K562 (cell line): ENCODE data around the gene EVX1. TPM values are rescaled to one million over a fixed set of nuclear protein-coding genes. Genes with fewer than 3 reads are reported as not detected.

Experiments used
- ATAC-seq: fragments of 200-7000 bp; cut with Tn5 transposase; 3 replicates; pipeline ENCODE4 v1.9.1; 2020; ENCODE audit warnings: moderate library complexity
- BruUV-seq: library from RNA; stranded (reverse); fragments of 400-500 nt; replicated peaks from 2 replicates; lab custom pipeline; 2021; lab: Mats Ljungman, UMichigan
- CTCF ChIA-PET: fragments of 300-600 bp; formaldehyde crosslinking; extraction: SDS; loops from one replicate; lab custom pipeline; 2021; ENCODE audit warnings: low intra/inter-chr PET ratio; lab: Yijun Ruan, JAX
- POLR2A ChIA-PET: fragments of 300-600, 350-650 bp; sonication (Branson Sonifier 250); formaldehyde crosslinking; extraction: SDS; loops from one replicate; lab custom pipeline; 2021; ENCODE audit warnings: antibody characterized with exemption, inconsistent platforms; lab: Yijun Ruan, JAX
- DNase-seq, 4 experiments: peaks; one replicate each; pipeline versions ENCODE4 v3.0.0 to v3.0.0-alpha.2; 2011 to 2018; ENCODE audit warnings: low spot score in 3 of 4, mixed read lengths in 3 of 4; ENCODE audit errors: extremely low read depth in 1 of 4
- FAIRE-seq: peaks from 2 replicates; lab custom pipeline; 2011; peaks lifted over from hg19 to GRCh38; lab: Jason Lieb, UNC
- H2AFZ ChIP-seq: 2 replicates; pipeline ENCODE4 v1.6.0; 2011; ENCODE audit warnings: low read depth, low read length, control low read depth, inconsistent platforms
- H3K27ac ChIP-seq: fragments of 200-600 bp; 3 replicates; pipeline ENCODE4 v1.8.0; 2011; ENCODE audit warnings: low read depth, mild to moderate bottlenecking, control low read depth, inconsistent platforms, low read length, moderate library complexity, mixed read lengths; ENCODE audit errors: extremely low read depth
- H3K27me3 ChIP-seq, 2 experiments: fragments of 300-600 bp in 1 of 2; 2 replicates in 1 of 2; 3 replicates in 1 of 2; pipeline versions ENCODE4 v1.6.0 to v1.8.0; 2011; ENCODE audit warnings: inconsistent platforms in 2 of 2, low read length in 2 of 2, mild to moderate bottlenecking in 1 of 2, mixed read lengths in 1 of 2, moderate library complexity in 1 of 2; ENCODE audit not compliant: control insufficient read depth in 2 of 2, insufficient read depth in 2 of 2
- H3K36me3 ChIP-seq: fragments of 300-600 bp; 3 replicates; pipeline ENCODE4 v1.8.0; 2011; ENCODE audit warnings: mild to moderate bottlenecking, low read length, inconsistent platforms; ENCODE audit not compliant: control insufficient read depth, insufficient read depth
- H3K4me1 ChIP-seq, 2 experiments: fragments of 200-600 bp in 1 of 2; replicated peaks in 1 of 2; 2 replicates in 1 of 2; 3 replicates in 1 of 2; pipeline versions ENCODE4 v1.5.1 to v1.8.0; 2011; ENCODE audit warnings: inconsistent platforms in 2 of 2, low read length in 2 of 2, mild to moderate bottlenecking in 1 of 2, mixed read lengths in 1 of 2, moderate library complexity in 1 of 2; ENCODE audit not compliant: control insufficient read depth in 2 of 2, insufficient read depth in 2 of 2
- H3K4me2 ChIP-seq: 2 replicates; pipeline ENCODE4 v1.6.1; 2011; ENCODE audit warnings: low read length, control low read depth, inconsistent platforms, mixed read lengths; ENCODE audit not compliant: insufficient read depth
- H3K4me3 ChIP-seq: fragments of 200-600 bp; sonication (generic), shearing (Covaris generic); 2 replicates; pipeline ENCODE4 v1.5.1; 2016; ENCODE audit warnings: control low read depth, inconsistent platforms
- H3K79me2 ChIP-seq: fragments of 200-600 bp; 3 replicates; pipeline ENCODE4 v1.8.0; 2011; ENCODE audit warnings: low read length, inconsistent platforms; ENCODE audit not compliant: control insufficient read depth, insufficient read depth
- H3K9ac ChIP-seq, 2 experiments: 2 replicates each; pipeline versions ENCODE4 v1.6.0 to v1.6.1; 2011; ENCODE audit warnings: low read depth in 2 of 2, low read length in 2 of 2, control low read depth in 1 of 2, inconsistent platforms in 1 of 2, mild to moderate bottlenecking in 1 of 2, mixed read lengths in 1 of 2; ENCODE audit not compliant: insufficient read depth in 1 of 2
- H3K9me1 ChIP-seq: one replicate; pipeline ENCODE4 v1.6.0; 2011; ENCODE audit warnings: inconsistent platforms, mild to moderate bottlenecking, low read length, moderate library complexity; ENCODE audit not compliant: control insufficient read depth, insufficient read depth
- H3K9me3 ChIP-seq: replicated peaks from 2 replicates; pipeline ENCODE4 v1.5.1; 2011; ENCODE audit warnings: low read depth, low read length, inconsistent platforms; ENCODE audit not compliant: control insufficient read depth, insufficient read depth
- H4K20me1 ChIP-seq: replicated peaks from 2 replicates; pipeline ENCODE4 v1.6.1; 2011; ENCODE audit warnings: low read length, inconsistent platforms, mixed read lengths; ENCODE audit not compliant: control insufficient read depth, insufficient read depth
- BRCA1 ChIP-seq, 2 experiments: fragments of 450-650 bp in 1 of 2; sonication (generic) in 1 of 2; formaldehyde crosslinking in 1 of 2; IDR thresholded peaks; 2 replicates each; pipeline versions ENCODE4 v1.5.0 to v1.6.1; 2017 to 2020; ENCODE audit warnings: mild to moderate bottlenecking in 1 of 2, missing genetic modification reagents in 1 of 2
- BRF2 ChIP-seq: IDR thresholded peaks from 3 replicates; pipeline ENCODE4 v1.6.1; 2011; ENCODE audit warnings: borderline replicate concordance, mild to moderate bottlenecking; ENCODE audit not compliant: insufficient read length, insufficient read depth
- JUNB ChIP-seq: fragments of 450-650 bp; formaldehyde crosslinking; conservative IDR thresholded peaks from 2 replicates; pipeline ENCODE4 v1.4.0; 2020; ENCODE audit warnings: mild to moderate bottlenecking
- NBN ChIP-seq: fragments of 450-650 bp; IDR thresholded peaks from 2 replicates; pipeline ENCODE4 v1.6.1; 2016; ENCODE audit warnings: low read depth, mild to moderate bottlenecking
- RFX5 ChIP-seq: IDR thresholded peaks from 2 replicates; pipeline ENCODE4 v1.6.1; 2011; ENCODE audit warnings: low read depth, mild to moderate bottlenecking, improper control_type of control experiment, low read length
- ZC3H4 ChIP-seq: sonication (generic); formaldehyde crosslinking; IDR thresholded peaks from 2 replicates; pipeline ENCODE4 v1.9.0; 2021; ENCODE audit warnings: missing genetic modification reagents, borderline replicate concordance
- ZKSCAN1 ChIP-seq: fragments of 150-350 bp; IDR thresholded peaks from 2 replicates; pipeline ENCODE4 v1.6.1; 2016; ENCODE audit warnings: low read depth, low read length
- ZNF696 ChIP-seq: fragments of 250-450 bp; sonication (Bioruptor Pico); conservative IDR thresholded peaks from 2 replicates; pipeline ENCODE4 v1.4.0; 2020; ENCODE audit warnings: mild to moderate bottlenecking, moderate library complexity
- WGBS: fragments of 100-300 bp; shearing (Covaris generic); methylation state at CpG from one replicate; pipeline ENCODE4 v1.1.6; 2016; ENCODE audit warnings: low coverage, mixed read lengths; ENCODE audit not compliant: insufficient coverage; ENCODE audit errors: missing lambda C conversion rate; 5-methylcytosine and 5-hydroxymethylcytosine counted together
- in situ Hi-C: fragments of 300-500 bp; cut with MboI; formaldehyde crosslinking; loops from 4 replicates; pipeline ENCODE4 v1.15.0; 2018; ENCODE audit warnings: inconsistent platforms, mixed read lengths
- intact Hi-C: fragments of 100-400 bp; cut with micrococcal nuclease; formaldehyde crosslinking; loops from 2 replicates; pipeline ENCODE4 v1.14.2; 2022
- polyA plus RNA-seq, 8 experiments: library from polyadenylated mRNA; depleted of rRNA in 4 of 8; stranded (reverse) in 5 of 8; unstranded in 3 of 8; fragments of >200 nt; fragmentation: Nextera tagmentation in 2 of 8; fragmentation: Illumina TruSeq in 1 of 8; extraction: Ambion mirVana in 2 of 8; extraction: Trizol in 1 of 8; gene quantifications; 2 replicates each; pipeline versions ENCODE4 v1.2.1 to v1.2.3, GENCODE V29; 2011 to 2014; ENCODE audit warnings: inconsistent platforms in 1 of 8, missing spikeins in 1 of 8
- total RNA-seq, 7 experiments: library from RNA; depleted of rRNA in 6 of 7; stranded (reverse); fragments of >200 nt in 6 of 7; fragmentation: Illumina TruSeq in 2 of 7; extraction: Trizol in 2 of 7; gene quantifications; 2 replicates each; pipeline versions ENCODE4 v1.2.1 to v1.2.3, GENCODE V29; 2011 to 2021; ENCODE audit warnings: low replicate concordance in 1 of 7
- TF ChIP-seq, protein P1 (sequence below): fragments of 450-650 bp; formaldehyde crosslinking; IDR thresholded peaks from 2 replicates; pipeline ENCODE4 v1.4.0; 2020; ENCODE audit warnings: mild to moderate bottlenecking, moderate library complexity
- TF ChIP-seq, protein P2 (sequence below), 3 experiments: fragments of 200-800 bp in 1 of 3; sonication (Bioruptor generic) in 1 of 3; sonication (generic) in 1 of 3; formaldehyde crosslinking in 1 of 3; IDR thresholded peaks; 2 replicates each; pipeline versions ENCODE4 v1.6.1 to v1.8.0; 2016 to 2022; ENCODE audit warnings: mild to moderate bottlenecking in 2 of 3, missing compliant biosample characterization in 2 of 3, missing genetic modification characterization in 2 of 3, missing genetic modification reagents in 1 of 3
- TF ChIP-seq, protein P3 (sequence below): fragments of 450-650 bp; IDR thresholded peaks from 2 replicates; pipeline ENCODE4 v1.6.1; 2017; ENCODE audit warnings: antibody characterized with exemption

EVX1 gene
- total and polyA plus RNA-seq, 9 of the 15 experiments (the other 6 are each of a cell fraction or from before 2014, with no cell fraction given), result not detected

- Histone ChIP-seq H3K9me1 (peaks cover 2% of the 10 kb centered on the region), H3K4me3 (no peak overlapping the region), H3K36me3 (no peaks in the 10 kb centered on the region), H3K4me2 (no peak overlapping the region), H3K9me3 (no peaks in the 10 kb centered on the region), H3K4me1 (peaks cover 0 to 21% of the 10 kb centered on the region in 2 experiments; a peak in 2 of 5 replicates), H3K79me2 (no peaks in the 10 kb centered on the region), H2AFZ (no peak overlapping the region), H4K20me1 (peaks cover 15% of the 10 kb centered on the region; the same call in 1 of the 2 replicates), H3K27me3 (peaks cover 69 to 92% of the 10 kb centered on the region in 2 experiments), H3K9ac (no peak overlapping the region), H3K27ac (no peak overlapping the region)
- CTCF ChIA-PET, result no interaction called here
- ATAC-seq, result no peak; the same call in 2 of the 3 replicates
- WGBS, result 5% methylated on average over 26 of the region's 55 CpGs
- DNase-seq, result peak in 1 of 4 experiments; percentile 15
- intact Hi-C loops (no loop called here), in situ Hi-C loops (no loop called here)
- no peak for FAIRE-seq
- no peak for TF ChIP-seq BRF2
- TF ChIP-seq, protein P1, sequence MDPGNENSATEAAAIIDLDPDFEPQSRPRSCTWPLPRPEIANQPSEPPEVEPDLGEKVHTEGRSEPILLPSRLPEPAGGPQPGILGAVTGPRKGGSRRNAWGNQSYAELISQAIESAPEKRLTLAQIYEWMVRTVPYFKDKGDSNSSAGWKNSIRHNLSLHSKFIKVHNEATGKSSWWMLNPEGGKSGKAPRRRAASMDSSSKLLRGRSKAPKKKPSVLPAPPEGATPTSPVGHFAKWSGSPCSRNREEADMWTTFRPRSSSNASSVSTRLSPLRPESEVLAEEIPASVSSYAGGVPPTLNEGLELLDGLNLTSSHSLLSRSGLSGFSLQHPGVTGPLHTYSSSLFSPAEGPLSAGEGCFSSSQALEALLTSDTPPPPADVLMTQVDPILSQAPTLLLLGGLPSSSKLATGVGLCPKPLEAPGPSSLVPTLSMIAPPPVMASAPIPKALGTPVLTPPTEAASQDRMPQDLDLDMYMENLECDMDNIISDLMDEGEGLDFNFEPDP (CRISPR knock-in tag), result no peak
- no peak for TF ChIP-seq NBN
- no peak for TF ChIP-seq ZKSCAN1
- TF ChIP-seq ZNF696 (CRISPR knock-in tag), result no peak
- TF ChIP-seq JUNB (CRISPR knock-in tag), result no peak
- no peak for TF ChIP-seq RFX5
- no peak for TF ChIP-seq ZC3H4 (CRISPR knock-in tag)
- TF ChIP-seq, protein P2, sequence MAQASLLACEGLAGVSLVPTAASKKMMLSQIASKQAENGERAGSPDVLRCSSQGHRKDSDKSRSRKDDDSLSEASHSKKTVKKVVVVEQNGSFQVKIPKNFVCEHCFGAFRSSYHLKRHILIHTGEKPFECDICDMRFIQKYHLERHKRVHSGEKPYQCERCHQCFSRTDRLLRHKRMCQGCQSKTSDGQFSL (CRISPR knock-in tag; IDR thresholded peaks at IDR 0.05), result no peak
- TF ChIP-seq, protein P2 (tag; IDR thresholded peaks at IDR 0.05), result no peak
- no peak for TF ChIP-seq BRCA1 (IDR thresholded peaks at IDR 0.05)
- TF ChIP-seq BRCA1 (CRISPR knock-in tag; IDR thresholded peaks at IDR 0.05), result no peak
- TF ChIP-seq, protein P3, sequence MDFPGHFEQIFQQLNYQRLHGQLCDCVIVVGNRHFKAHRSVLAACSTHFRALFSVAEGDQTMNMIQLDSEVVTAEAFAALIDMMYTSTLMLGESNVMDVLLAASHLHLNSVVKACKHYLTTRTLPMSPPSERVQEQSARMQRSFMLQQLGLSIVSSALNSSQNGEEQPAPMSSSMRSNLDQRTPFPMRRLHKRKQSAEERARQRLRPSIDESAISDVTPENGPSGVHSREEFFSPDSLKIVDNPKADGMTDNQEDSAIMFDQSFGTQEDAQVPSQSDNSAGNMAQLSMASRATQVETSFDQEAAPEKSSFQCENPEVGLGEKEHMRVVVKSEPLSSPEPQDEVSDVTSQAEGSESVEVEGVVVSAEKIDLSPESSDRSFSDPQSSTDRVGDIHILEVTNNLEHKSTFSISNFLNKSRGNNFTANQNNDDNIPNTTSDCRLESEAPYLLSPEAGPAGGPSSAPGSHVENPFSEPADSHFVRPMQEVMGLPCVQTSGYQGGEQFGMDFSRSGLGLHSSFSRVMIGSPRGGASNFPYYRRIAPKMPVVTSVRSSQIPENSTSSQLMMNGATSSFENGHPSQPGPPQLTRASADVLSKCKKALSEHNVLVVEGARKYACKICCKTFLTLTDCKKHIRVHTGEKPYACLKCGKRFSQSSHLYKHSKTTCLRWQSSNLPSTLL, result no peak
- POLR2A ChIA-PET, result no interaction called here
- BruUV-seq, result no TSS peak
Observed at GRCh38 chr7:27239387-27240014, 3.1 kb upstream of the EVX1 start.
